SW480 (cell line): ENCODE data around the gene ACSM6.
"Not testable (repeated sequence)": the region's sequence is repeated elsewhere in the genome, so short reads cannot be mapped to it uniquely, and the experiment has no call there.

ENCODE experiments used
- DNase-seq: peaks from one replicate; pipeline ENCODE4 v3.0.0-alpha.2; 2016; ENCODE audit warnings: low spot score

ACSM6 gene

GRCh38 chr10:95214793-95215192, 20.8 kb downstream of the ACSM6 start:
- DNase-seq = no peak

GRCh38 chr10:95217476-95217875, 23.4 kb downstream of the ACSM6 start:
- DNase-seq = no peak

- no peak for DNase-seq
These were observed 26.5 kb downstream of the ACSM6 start for GRCh38 chr10:95220539-95220938.

- DNase-seq = no peak
These were observed 27.1 kb downstream of the ACSM6 start for GRCh38 chr10:95221124-95221523.

GRCh38 chr10:95225136-95225535, 31.1 kb downstream of the ACSM6 start:
- DNase-seq = no peak

- not testable (repeated sequence) for DNase-seq
These were observed 35.1 kb downstream of the ACSM6 start for GRCh38 chr10:95228934-95229723.

- DNase-seq = peak; percentile 79
These were observed 35.9 kb downstream of the ACSM6 start for GRCh38 chr10:95229724-95230627.

- DNase-seq = not testable (repeated sequence)
These were observed 36.9 kb downstream of the ACSM6 start for GRCh38 chr10:95230677-95231586.

- DNase-seq = no peak
These were observed 39.5 kb downstream of the ACSM6 start for GRCh38 chr10:95233377-95234034.

- no peak for DNase-seq
These were observed 40.9 kb downstream of the ACSM6 start for GRCh38 chr10:95234951-95235350.

GRCh38 chr10:95235676-95236067, 41.6 kb downstream of the ACSM6 start:
- DNase-seq = no peak

- peak; percentile 45 for DNase-seq
These were observed 42.2 kb downstream of the ACSM6 start for GRCh38 chr10:95236068-95236903.

GRCh38 chr10:95237376-95238170, 43.5 kb downstream of the ACSM6 start:
- DNase-seq = no peak

GRCh38 chr10:95240096-95240495, 46.1 kb downstream of the ACSM6 start:
- not testable (repeated sequence) for DNase-seq

GRCh38 chr10:95240811-95241210, 46.8 kb downstream of the ACSM6 start:
- DNase-seq = no peak

- no peak for DNase-seq
These were observed 47.5 kb downstream of the ACSM6 start for GRCh38 chr10:95241533-95241932.

- DNase-seq = peak; percentile 53
These were observed 48.7 kb downstream of the ACSM6 start for GRCh38 chr10:95242581-95243317.

GRCh38 chr10:95243318-95243617, 49.2 kb downstream of the ACSM6 start:
- no peak for DNase-seq

- no peak for DNase-seq
These were observed 50.1 kb downstream of the ACSM6 start for GRCh38 chr10:95244152-95244551.
